Cardiac fibroblast (primary cell): Measurements from ENCODE around the gene P2RX7.
"Not testable (repeated sequence)": the region's sequence is repeated elsewhere in the genome, so short reads cannot be mapped to it uniquely, and the experiment has no call there.

Source experiments
- DNase-seq, 2 donors: peaks; one replicate each; pipeline versions ENCODE4 v3.0.0 to v3.0.0-alpha.2; 2010; ENCODE audit warnings: low read depth in 2 of 2
- H3K4me3 ChIP-seq, 2 donors: replicated peaks in 1 of 2; 1 replicate in 1 of 2; 2 replicates in 1 of 2; pipeline ENCODE4 v1.5.1; 2011; ENCODE audit warnings: low read depth in 2 of 2, low read length in 2 of 2, mild to moderate bottlenecking in 2 of 2, moderate library complexity in 1 of 2
- TF ChIP-seq, protein P1 (sequence below): IDR thresholded peaks from one replicate; pipeline ENCODE4 v1.5.1; 2011; ENCODE audit warnings: low read depth, mild to moderate bottlenecking, low read length, inconsistent platforms

Gene P2RX7

DNA sequence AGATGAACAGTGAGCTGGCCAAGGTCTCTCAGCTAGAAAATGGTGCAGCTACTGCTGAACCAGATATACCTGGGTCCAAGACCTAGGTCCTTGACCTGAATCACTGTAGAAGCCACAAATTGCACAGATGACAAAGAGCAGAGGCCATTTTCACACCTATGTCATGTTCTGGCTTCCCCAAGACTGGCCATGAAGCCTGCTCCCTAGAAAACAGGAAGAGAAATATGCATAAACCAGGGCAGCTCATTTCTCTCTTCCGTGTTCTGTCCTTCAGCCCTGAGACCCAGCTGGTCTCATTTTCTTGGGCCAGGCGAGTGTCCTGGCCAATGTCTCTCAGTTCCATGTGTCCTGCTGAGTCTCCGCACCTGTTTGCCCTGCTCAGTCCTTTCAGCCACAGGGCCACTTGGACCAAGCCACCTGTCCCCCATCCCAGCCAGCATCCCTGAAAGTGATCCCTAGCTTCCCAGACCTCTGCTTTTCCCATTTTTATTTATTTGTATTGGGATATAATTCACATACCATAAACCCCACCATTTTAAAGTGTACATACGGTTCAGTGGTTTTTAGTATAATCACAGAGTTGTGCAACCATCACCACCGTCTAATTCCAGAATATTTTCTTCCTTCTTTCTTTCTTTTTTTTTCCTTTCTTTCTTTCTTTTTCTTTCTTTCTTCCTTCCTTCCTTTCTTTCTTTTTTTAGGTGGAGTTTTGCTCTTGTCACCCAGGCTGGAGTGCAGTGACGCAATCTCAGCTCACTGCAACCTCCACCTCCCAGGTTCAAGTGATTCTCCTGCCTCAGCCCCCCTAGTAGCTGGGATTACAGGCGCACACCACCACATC lies 27.0 kb downstream of the P2RX7 start:
- DNase-seq, result no peak
- no peak overlapping the region for H3K4me3 ChIP-seq
- TF ChIP-seq, protein P1, sequence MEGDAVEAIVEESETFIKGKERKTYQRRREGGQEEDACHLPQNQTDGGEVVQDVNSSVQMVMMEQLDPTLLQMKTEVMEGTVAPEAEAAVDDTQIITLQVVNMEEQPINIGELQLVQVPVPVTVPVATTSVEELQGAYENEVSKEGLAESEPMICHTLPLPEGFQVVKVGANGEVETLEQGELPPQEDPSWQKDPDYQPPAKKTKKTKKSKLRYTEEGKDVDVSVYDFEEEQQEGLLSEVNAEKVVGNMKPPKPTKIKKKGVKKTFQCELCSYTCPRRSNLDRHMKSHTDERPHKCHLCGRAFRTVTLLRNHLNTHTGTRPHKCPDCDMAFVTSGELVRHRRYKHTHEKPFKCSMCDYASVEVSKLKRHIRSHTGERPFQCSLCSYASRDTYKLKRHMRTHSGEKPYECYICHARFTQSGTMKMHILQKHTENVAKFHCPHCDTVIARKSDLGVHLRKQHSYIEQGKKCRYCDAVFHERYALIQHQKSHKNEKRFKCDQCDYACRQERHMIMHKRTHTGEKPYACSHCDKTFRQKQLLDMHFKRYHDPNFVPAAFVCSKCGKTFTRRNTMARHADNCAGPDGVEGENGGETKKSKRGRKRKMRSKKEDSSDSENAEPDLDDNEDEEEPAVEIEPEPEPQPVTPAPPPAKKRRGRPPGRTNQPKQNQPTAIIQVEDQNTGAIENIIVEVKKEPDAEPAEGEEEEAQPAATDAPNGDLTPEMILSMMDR, result no peak

DNA sequence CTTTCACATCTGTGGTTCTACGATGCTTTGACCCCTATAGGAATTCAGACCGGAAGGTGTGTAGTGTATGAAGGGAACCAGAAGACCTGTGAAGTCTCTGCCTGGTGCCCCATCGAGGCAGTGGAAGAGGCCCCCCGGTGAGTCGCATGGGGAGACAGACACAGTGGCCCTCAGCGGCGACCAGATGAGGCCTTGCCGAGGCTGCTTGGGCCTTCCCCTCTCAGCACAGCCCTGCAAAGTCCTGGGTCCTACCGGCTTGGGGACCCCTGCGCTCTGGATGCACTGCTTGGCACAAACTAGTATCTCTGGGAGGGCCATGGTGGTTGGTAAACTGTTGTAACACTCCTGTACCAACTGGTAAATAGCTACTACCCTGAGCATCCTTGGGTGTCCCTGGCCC lies 29.7 kb downstream of the P2RX7 start:
- DNase-seq, result no peak
- TF ChIP-seq, protein P1, result no peak
- H3K4me3 ChIP-seq, result no peak overlapping the region

DNA sequence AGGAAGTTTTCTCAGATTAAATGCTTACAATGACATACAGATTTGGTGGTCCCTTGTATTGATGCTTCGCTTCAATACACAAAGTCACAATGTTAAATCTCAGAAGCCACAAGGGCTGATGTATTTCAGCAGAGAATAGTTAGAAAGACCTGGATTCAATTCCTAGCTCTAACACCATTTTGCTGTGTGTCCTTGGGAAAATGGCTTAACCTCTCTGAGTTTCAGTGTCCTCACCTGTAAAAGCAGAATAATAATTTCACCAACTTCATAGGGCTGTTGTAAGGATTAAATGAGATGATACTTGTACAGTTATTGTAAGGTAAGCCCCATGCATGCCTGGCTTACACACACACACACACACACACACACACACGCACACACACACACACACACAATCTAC lies 30.3 kb downstream of the P2RX7 start:
- TF ChIP-seq, protein P1, result no peak
- H3K4me3 ChIP-seq, result no peak overlapping the region
- DNase-seq, result no peak

DNA sequence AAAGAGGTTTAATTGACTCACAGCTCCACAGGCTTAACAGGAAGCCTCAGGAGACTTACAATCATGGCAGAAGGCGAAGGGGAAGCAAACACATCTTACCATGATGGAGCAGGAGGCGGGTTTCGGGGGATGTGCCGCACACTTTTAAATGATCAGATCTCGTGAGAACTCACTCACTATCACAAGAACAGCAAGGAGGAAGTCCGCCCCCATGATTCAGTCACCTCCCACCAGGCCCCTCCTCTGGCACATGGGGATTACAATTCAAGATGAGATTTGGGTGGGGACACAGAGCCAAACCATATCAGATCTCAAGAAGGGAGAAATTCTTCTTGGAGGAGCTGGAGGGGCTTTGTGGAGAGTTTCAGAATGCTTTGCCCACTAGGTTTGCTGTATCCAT lies 32.2 kb downstream of the P2RX7 start:
- not testable (repeated sequence) for H3K4me3 ChIP-seq, DNase-seq

DNA sequence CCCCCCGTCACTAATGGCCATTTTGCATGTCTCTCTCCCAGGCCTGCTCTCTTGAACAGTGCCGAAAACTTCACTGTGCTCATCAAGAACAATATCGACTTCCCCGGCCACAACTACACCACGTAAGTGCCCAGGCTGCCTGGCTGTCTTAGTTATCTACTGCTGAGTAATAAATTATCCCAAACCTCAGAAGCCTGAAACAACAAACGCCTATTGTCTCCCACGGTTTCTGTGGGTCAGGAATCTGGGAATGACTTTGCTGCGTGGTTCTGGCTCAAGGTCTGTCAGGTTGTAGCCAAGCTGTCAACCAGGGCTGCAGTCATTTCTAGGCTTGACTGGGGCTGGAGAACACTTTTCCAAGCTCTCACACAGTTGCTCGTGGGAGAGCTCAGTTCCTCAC lies 32.6 kb downstream of the P2RX7 start:
- peak; percentile 35 to 45 for DNase-seq
- H3K4me3 ChIP-seq, result no peak overlapping the region
- TF ChIP-seq, protein P1, result no peak

DNA sequence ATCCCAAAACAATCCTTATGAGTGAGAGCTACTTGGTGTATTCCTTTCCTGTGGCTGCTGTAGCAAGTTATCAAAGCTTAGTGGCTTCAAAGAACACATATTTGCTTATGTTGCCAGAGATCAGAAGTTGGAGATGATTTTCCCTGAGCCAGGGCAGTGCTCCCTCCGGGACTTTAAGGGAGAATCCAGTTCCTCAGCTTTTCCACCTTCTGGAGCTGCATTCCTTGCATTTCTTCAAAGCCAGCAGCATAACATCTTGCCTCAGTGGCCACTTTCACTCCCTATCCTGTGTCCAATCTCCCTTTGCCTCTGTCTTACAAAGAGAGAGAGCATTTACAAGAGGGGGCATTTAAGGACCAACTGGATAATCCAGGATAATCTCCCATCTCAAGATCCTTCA lies 33.7 kb downstream of the P2RX7 start:
- no peak overlapping the region for H3K4me3 ChIP-seq
- TF ChIP-seq, protein P1, result no peak
- DNase-seq, result no peak

DNA sequence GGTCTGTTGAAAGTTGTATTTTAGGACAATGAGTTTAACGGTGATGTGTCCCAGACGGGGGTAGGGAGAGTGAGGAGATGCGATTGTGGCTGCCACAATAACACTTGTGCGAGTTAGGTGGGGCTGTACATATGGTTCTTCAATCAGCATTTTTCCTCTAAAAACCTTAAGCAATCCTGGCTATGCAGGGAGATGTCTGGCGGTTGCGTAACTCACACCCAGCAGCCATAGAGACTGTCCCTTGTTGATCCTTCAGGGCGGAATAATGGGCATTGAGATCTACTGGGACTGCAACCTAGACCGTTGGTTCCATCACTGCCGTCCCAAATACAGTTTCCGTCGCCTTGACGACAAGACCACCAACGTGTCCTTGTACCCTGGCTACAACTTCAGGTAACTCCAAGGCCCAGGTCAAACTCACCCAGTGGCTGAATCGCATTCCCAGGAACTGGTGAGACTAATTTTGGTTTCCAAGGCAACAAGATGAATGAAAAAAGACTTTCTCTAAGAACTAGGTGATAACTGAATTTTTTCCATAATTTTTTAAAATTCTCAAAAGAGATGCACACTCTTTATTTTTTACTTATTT lies 34.6 kb downstream of the P2RX7 start:
- no peak overlapping the region for H3K4me3 ChIP-seq
- TF ChIP-seq, protein P1, result no peak
- DNase-seq, result peak in 1 of 2 donors; percentile 30
